ENCODE measurements around the gene CDK3.
"Not testable (repeated sequence)": the region's sequence is repeated elsewhere in the genome, so short reads cannot be mapped to it uniquely, and the experiment has no call there.

Gene CDK3

GRCh38 chr17:76044475-76045007 is 43.9 kb downstream of the CDK3 start:
- not testable (repeated sequence) for DNase-seq

GRCh38 chr17:76046064-76046463 is 45.4 kb downstream of the CDK3 start:
- no peak for DNase-seq

- DNase-seq, result no peak
Measured at GRCh38 chr17:76048025-76048605, 47.5 kb downstream of the CDK3 start.

- DNase-seq, result no peak
Measured at GRCh38 chr17:76048711-76049110, 48.1 kb downstream of the CDK3 start.

GRCh38 chr17:76049239-76049638 is 48.6 kb downstream of the CDK3 start:
- no peak for DNase-seq

- DNase-seq, result no peak
Measured at GRCh38 chr17:76049836-76050537, 49.3 kb downstream of the CDK3 start.

GRCh38 chr17:76050538-76051467 is 50.1 kb downstream of the CDK3 start:
- DNase-seq, result no peak

- DNase-seq, result no peak
Measured at GRCh38 chr17:76051561-76051960, 50.9 kb downstream of the CDK3 start.

GRCh38 chr17:76053246-76054111 is 52.8 kb downstream of the CDK3 start:
- peak; percentile 58 for DNase-seq

GRCh38 chr17:76054112-76054476 is 53.4 kb downstream of the CDK3 start:
- no peak for DNase-seq
